GM23338 (cell line): ENCODE measurements around the gene ADM2. TPM values are rescaled to one million over a fixed set of nuclear protein-coding genes. Genes with fewer than 3 reads are reported as not detected.

Source experiments
- ATAC-seq: fragments of 200-7000 bp; cut with Tn5 transposase; 3 replicates; pipeline ENCODE4 v1.9.1; 2020
- DNase-seq: peaks from one replicate; pipeline ENCODE4 v3.0.0-alpha.2; 2015; ENCODE audit warnings: low spot score
- H2AFZ ChIP-seq: fragments of 200-600 bp; sonication (generic); 2 replicates; pipeline ENCODE4 v1.8.0; 2016; ENCODE audit warnings: antibody characterized with exemption, mild to moderate bottlenecking, moderate library complexity
- H3F3A ChIP-seq: fragments of 200-600 bp; sonication (generic); replicated peaks from 2 replicates; pipeline ENCODE4 v1.8.0; 2017; ENCODE audit warnings: antibody characterized with exemption, mixed run types, low read depth
- H3K27ac ChIP-seq: fragments of 200-600 bp; sonication (generic); 2 replicates; pipeline ENCODE4 v1.6.1; 2016; ENCODE audit warnings: low read depth
- H3K27me3 ChIP-seq: fragments of 200-600 bp; sonication (generic); 2 replicates; pipeline ENCODE4 v1.8.0; 2016; ENCODE audit warnings: mild to moderate bottlenecking, mixed run types, moderate library complexity; ENCODE audit not compliant: insufficient read depth
- H3K36me3 ChIP-seq: fragments of 200-600 bp; sonication (generic); 2 replicates; pipeline ENCODE4 v1.8.0; 2016; ENCODE audit warnings: mild to moderate bottlenecking; ENCODE audit not compliant: insufficient read depth
- H3K4me1 ChIP-seq: fragments of 200-600 bp; sonication (generic); 2 replicates; pipeline ENCODE4 v1.8.0; 2016; ENCODE audit warnings: mild to moderate bottlenecking, moderate library complexity; ENCODE audit not compliant: insufficient read depth
- H3K4me2 ChIP-seq: fragments of 200-600 bp; sonication (generic); 2 replicates; pipeline ENCODE4 v1.7.1; 2017; ENCODE audit warnings: mixed run types
- H3K4me3 ChIP-seq: fragments of 200-600 bp; sonication (generic); 2 replicates; pipeline ENCODE4 v1.6.1; 2016; ENCODE audit warnings: mixed run types
- H3K79me2 ChIP-seq: fragments of 200-600 bp; sonication (generic); replicated peaks from 2 replicates; pipeline ENCODE4 v1.8.0; 2017; ENCODE audit warnings: mild to moderate bottlenecking; ENCODE audit not compliant: insufficient read depth
- H3K9me2 ChIP-seq: fragments of 200-600 bp; sonication (generic); 2 replicates; pipeline ENCODE4 v1.8.0; 2017; ENCODE audit not compliant: insufficient read depth
- H4K20me1 ChIP-seq: fragments of 200-600 bp; sonication (generic); replicated peaks from 2 replicates; pipeline ENCODE4 v1.8.0; 2017; ENCODE audit warnings: mild to moderate bottlenecking; ENCODE audit not compliant: insufficient read depth
- H3K27ac Mint-ChIP-seq: 2 replicates; pipeline ENCODE4 v1.8.0; 2020; ENCODE audit warnings: inconsistent platforms, mild to moderate bottlenecking, moderate library complexity, mixed read lengths
- H3K27me3 Mint-ChIP-seq: 3 replicates; pipeline ENCODE4 v1.8.0; 2022; ENCODE audit warnings: low read depth, mild to moderate bottlenecking, moderate library complexity, mixed read lengths, inconsistent platforms; ENCODE audit not compliant: insufficient read depth, poor library complexity
- H3K36me3 Mint-ChIP-seq: 3 replicates; pipeline ENCODE4 v1.8.0; 2021; ENCODE audit warnings: low read depth, mild to moderate bottlenecking, inconsistent platforms, moderate library complexity, mixed read lengths
- H3K4me1 Mint-ChIP-seq: 3 replicates; pipeline ENCODE4 v1.8.0; 2020; ENCODE audit warnings: mild to moderate bottlenecking, inconsistent platforms, mixed read lengths
- H3K4me3 Mint-ChIP-seq: 3 replicates; pipeline ENCODE4 v1.8.0; 2021; ENCODE audit warnings: moderate library complexity, mild to moderate bottlenecking, inconsistent platforms, mixed read lengths
- H3K9me3 Mint-ChIP-seq: 3 replicates; pipeline ENCODE4 v1.8.0; 2020; ENCODE audit warnings: moderate library complexity, mild to moderate bottlenecking, inconsistent platforms, mixed read lengths
- CREB1 ChIP-seq: fragments of 250-450 bp; sonication (Bioruptor Pico); IDR thresholded peaks from 2 replicates; pipeline ENCODE4 v1.5.0; 2020; ENCODE audit warnings: low read depth, mild to moderate bottlenecking, moderate library complexity
- CTCF ChIP-seq, 2 experiments: fragments of 200-600 bp in 1 of 2; sonication (generic) in 1 of 2; conservative IDR thresholded peaks; 2 replicates each; pipeline versions ENCODE4 v1.5.1 to v1.6.1; 2016 to 2017; ENCODE audit warnings: antibody characterized with exemption in 2 of 2, low read depth in 2 of 2, mild to moderate bottlenecking in 2 of 2, moderate library complexity in 1 of 2
- ETS1 ChIP-seq: IDR thresholded peaks from 2 replicates; pipeline ENCODE4 v1.6.1; 2016; ENCODE audit warnings: antibody characterized with exemption
- EZH2 ChIP-seq: fragments of 200-600 bp; sonication (generic); IDR thresholded peaks from one replicate; pipeline ENCODE4 v1.8.0; 2017; ENCODE audit warnings: antibody characterized with exemption, mild to moderate bottlenecking, low read depth; ENCODE audit not compliant: unreplicated experiment
- EZH2phosphoT487 ChIP-seq: fragments of 200-600 bp; sonication (generic); IDR thresholded peaks from one replicate; pipeline ENCODE4 v1.8.1; 2018; ENCODE audit warnings: antibody characterized with exemption; ENCODE audit not compliant: unreplicated experiment
- JUNB ChIP-seq: IDR thresholded peaks from one replicate; pipeline ENCODE4 v1.6.1; 2016; ENCODE audit warnings: antibody characterized with exemption; ENCODE audit not compliant: unreplicated experiment
- NANOG ChIP-seq: IDR thresholded peaks from 2 replicates; pipeline ENCODE4 v1.6.1; 2016; ENCODE audit warnings: antibody characterized with exemption, borderline replicate concordance
- POLR2AphosphoS5 ChIP-seq: IDR thresholded peaks from 2 replicates; pipeline ENCODE4 v1.6.1; 2016; ENCODE audit warnings: antibody characterized with exemption, low read depth
- REST ChIP-seq: IDR thresholded peaks from one replicate; pipeline ENCODE4 v1.6.1; 2018; ENCODE audit warnings: antibody characterized with exemption; ENCODE audit not compliant: unreplicated experiment
- STAT1 ChIP-seq: IDR thresholded peaks from one replicate; pipeline ENCODE4 v1.6.1; 2016; ENCODE audit warnings: antibody characterized with exemption; ENCODE audit not compliant: unreplicated experiment
- ZNF114 ChIP-seq: fragments of 250-450 bp; sonication (Bioruptor Pico); IDR thresholded peaks from 2 replicates; pipeline ENCODE4 v1.5.0; 2020; ENCODE audit warnings: mild to moderate bottlenecking, moderate library complexity
- ZNF331 ChIP-seq: fragments of 250-450 bp; sonication (Bioruptor Pico); IDR thresholded peaks from 2 replicates; pipeline ENCODE4 v1.5.0; 2020; ENCODE audit warnings: low read depth, mild to moderate bottlenecking, moderate library complexity
- ZNF462 ChIP-seq: fragments of 250-450 bp; sonication (Bioruptor Pico); IDR thresholded peaks from 2 replicates; pipeline ENCODE4 v1.5.0; 2020; ENCODE audit warnings: mild to moderate bottlenecking, moderate library complexity
- long read RNA-seq: library from polyadenylated mRNA; unstranded; transcript quantifications from one replicate; pipeline ENCODE4 v2.0.0, GENCODE V29; 2020; ENCODE audit not compliant: unreplicated experiment
- polyA plus RNA-seq: library from polyadenylated mRNA; unstranded; fragments of >200 nt; fragmentation: Nextera tagmentation; extraction: Ambion mirVana; gene quantifications from 2 replicates; pipeline ENCODE4 v1.2.1, GENCODE V29; 2016
- total RNA-seq: library from RNA; depleted of rRNA; stranded (reverse); fragments of >200 nt; shearing (Covaris generic); gene quantifications from 2 replicates; pipeline ENCODE4 v1.2.3, GENCODE V29; 2014; rRNA removed

Gene ADM2
- total RNA-seq = 7.1 and 12.8 TPM in 2 replicates
- 3.3 and 3.5 TPM in 2 replicates for polyA plus RNA-seq
- long read RNA-seq, full-length matches to known transcripts = 4 of 12 reads
- long read RNA-seq, partial matches to known transcripts = 3 of 12 reads
- long read RNA-seq, other reads (novel, unspliced or antisense) = 5 of 12 reads

- Mint-ChIP-seq H3K27me3 (peaks cover 33% of the 10 kb centered on the region), H3K4me1 (peaks cover 9% of the 10 kb centered on the region; the same call in 2 of the 3 replicates), H3K27ac (no peak within 1 kb of the TSS), H3K9me3 (no peaks in the 10 kb centered on the region; the same call in 2 of the 3 replicates), H3K36me3 (0 out of 3 replicates have a peak, but pooled peaks cover 3% of the 10 kb centered on the region), H3K4me3 (peak within 1 kb of the TSS; percentile 79)
- H3K9me2 ChIP-seq = no peaks in the 10 kb centered on the region
- H3K79me2 ChIP-seq = no peaks in the 10 kb centered on the region
- no peaks in the 10 kb centered on the region for H3K4me1 ChIP-seq
- peak; percentile 87 for DNase-seq
- H3K4me2 ChIP-seq = peak within 1 kb of the TSS; percentile 87
- no peak within 1 kb of the TSS for H3K27ac ChIP-seq
- no peaks in the 10 kb centered on the region for H3K36me3 ChIP-seq
- H3K4me3 ChIP-seq = peak within 1 kb of the TSS; percentile 79
- TF ChIP-seq POLR2AphosphoS5 (0 out of 2 replicates have a peak, but pooled peaks have one; percentile 1), ZNF331 (CRISPR knock-in tag) (no peak), EZH2 (no peak), NANOG (no peak), CREB1 (0 out of 2 replicates have a peak, but pooled peaks have one; percentile 5), ZNF462 (CRISPR knock-in tag) (no peak), ZNF114 (CRISPR knock-in tag) (no peak), CTCF (conservative IDR thresholded peaks at IDR 0.05; ENCODE audit: low read depth in 2 of 2) (no peak), ETS1 (no peak), REST (no peak), EZH2phosphoT487 (no peak), JUNB (no peak), STAT1 (no peak)
- H2AFZ ChIP-seq = peak within 1 kb of the TSS; percentile 99
- H3K27me3 ChIP-seq = peaks cover 23% of the 10 kb centered on the region
- ATAC-seq = peak; percentile 68
- H3F3A ChIP-seq = no peaks in the 10 kb centered on the region
- H4K20me1 ChIP-seq = no peaks in the 10 kb centered on the region
These were observed at the start of gene ADM2 for GRCh38 chr22:50481440-50482106. TSS of gene ADM2 (plus strand) at chr22:50481543. CDS start at chr22:50481848, 305 bp downstream.
